Lung (tissue), 12 donors: ENCODE measurements around the gene CDCA4. TPM values are rescaled to one million over a fixed set of nuclear protein-coding genes. Genes with fewer than 3 reads are reported as not detected.

Source experiments
- ATAC-seq: fragments of 200-7000 bp; cut with Tn5 transposase; one replicate; pipeline ENCODE4 v1.9.1; 2020; ENCODE audit warnings: moderate number of reproducible peaks; ENCODE audit not compliant: insufficient read depth, low FRiP score
- DNase-seq, 3 donors: peaks; one replicate each; pipeline ENCODE4 v3.0.0-alpha.2; 2013 to 2017
- H3K27ac ChIP-seq, 2 donors: one replicate each; pipeline ENCODE4 v1.5.1; 2013; ENCODE audit warnings: mild to moderate bottlenecking in 2 of 2, moderate library complexity in 2 of 2, control low read depth in 1 of 2, inconsistent platforms in 1 of 2, low read depth in 1 of 2, low read length in 1 of 2
- H3K27me3 ChIP-seq, 3 donors: one replicate each; pipeline ENCODE4 v1.5.1; 2013; ENCODE audit warnings: low read length in 2 of 3; ENCODE audit not compliant: control insufficient read depth in 3 of 3, insufficient read depth in 3 of 3
- H3K36me3 ChIP-seq, 4 donors: one replicate each; pipeline ENCODE4 v1.5.1; 2013; ENCODE audit warnings: low read length in 4 of 4, mild to moderate bottlenecking in 1 of 4, moderate library complexity in 1 of 4; ENCODE audit not compliant: control insufficient read depth in 4 of 4, insufficient read depth in 4 of 4
- H3K4me1 ChIP-seq, 5 donors: one replicate each; pipeline ENCODE4 v1.5.1; 2013; ENCODE audit warnings: low read length in 5 of 5, mild to moderate bottlenecking in 2 of 5, moderate library complexity in 1 of 5; ENCODE audit not compliant: control insufficient read depth in 5 of 5, insufficient read depth in 5 of 5
- H3K4me3 ChIP-seq: one replicate; pipeline ENCODE4 v1.5.1; 2013; ENCODE audit warnings: mild to moderate bottlenecking, control low read depth, moderate library complexity
- H3K9ac ChIP-seq, 2 donors: one replicate each; pipeline ENCODE4 v1.5.1; 2013; ENCODE audit warnings: low read length in 2 of 2, control low read depth in 1 of 2; ENCODE audit not compliant: insufficient read depth in 1 of 2
- H3K9me3 ChIP-seq, 4 donors: one replicate each; pipeline ENCODE4 v1.5.1; 2013; ENCODE audit warnings: low read length in 3 of 4, mild to moderate bottlenecking in 1 of 4, moderate library complexity in 1 of 4; ENCODE audit not compliant: control insufficient read depth in 4 of 4, insufficient read depth in 3 of 4
- CTCF ChIP-seq: IDR thresholded peaks from 2 replicates; pipeline ENCODE4 v1.5.1; 2012; ENCODE audit warnings: mild to moderate bottlenecking; ENCODE audit errors: control extremely low read depth, extremely low read depth
- WGBS, 2 donors: extraction: QIAGEN DNeasy Blood & Tissue Kit; methylation state at CpG; one replicate each; pipeline ENCODE4 v1.1.7; 2013; 5-methylcytosine and 5-hydroxymethylcytosine counted together
- polyA plus RNA-seq, 2 donors: library from polyadenylated mRNA; stranded (reverse); fragments of 200-250 nt; gene quantifications; one replicate each; pipeline ENCODE4 v1.2.1, GENCODE V29; 2013
- total RNA-seq, 2 donors: library from RNA; depleted of rRNA in 1 of 2; stranded (reverse); fragments of >200 nt in 1 of 2; gene quantifications; one replicate each; pipeline ENCODE4 v1.2.1, GENCODE V29; 2014 to 2021
- donor health status: control.
- donor health status: control.
- donor health status: Bipolar disorder and iron deficiency.
- donor health status: healthy.
- donor health status: DM: yes; HTN: yes; CAD: no.

CDCA4 gene
- total and polyA plus RNA-seq, 4 donors: 7.5 to 9.8 (median 8.2) TPM

- ATAC-seq (no peak), DNase-seq (no peak)
- H3K4me3 ChIP-seq: no peak overlapping the region
- H3K27me3 ChIP-seq: no peaks in the 10 kb centered on the region
- peaks cover 3 to 48% (median 17%) of the 10 kb centered on the region in 5 donors for H3K4me1 ChIP-seq
- H3K36me3 ChIP-seq: peaks cover 0 to 6% (median 0%) of the 10 kb centered on the region in 4 donors
- no peak for TF ChIP-seq CTCF
- H3K27ac ChIP-seq: no peak overlapping the region
- H3K9me3 ChIP-seq: peaks cover 0 to 2% (median 0%) of the 10 kb centered on the region in 4 donors
- WGBS, 2 donors: 71 to 88% methylated on average over 6 of the region's 6 CpGs
- H3K9ac ChIP-seq: no peak overlapping the region
Observed at GRCh38 chr14:105015905-105016304, 5.0 kb downstream of the CDCA4 start.

DNA sequence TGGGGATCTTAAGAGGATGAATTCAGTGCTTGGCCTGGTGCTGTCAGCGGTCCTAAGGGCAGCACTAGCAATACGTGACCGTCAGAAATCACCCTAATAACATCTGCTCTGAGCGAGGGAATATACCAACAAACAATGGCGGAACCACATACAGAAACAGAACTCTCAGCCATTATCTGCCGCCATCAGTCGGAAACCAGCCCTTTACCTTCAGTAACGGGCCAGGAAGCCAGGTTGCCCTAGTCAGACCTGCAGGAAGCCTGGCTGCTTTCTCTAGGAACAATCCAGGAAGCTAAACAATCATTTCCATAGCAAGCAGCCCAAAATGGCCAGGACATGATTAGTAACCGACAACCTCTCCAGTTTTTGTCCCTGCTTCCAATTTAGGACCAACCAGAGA lies 5.6 kb downstream of the CDCA4 start:
- Histone ChIP-seq H3K4me3 (no peak overlapping the region), H3K27ac (no peak overlapping the region), H3K9me3 (peaks cover 0 to 2% (median 0%) of the 10 kb centered on the region in 4 donors), H3K36me3 (peaks cover 0 to 8% (median 1%) of the 10 kb centered on the region in 4 donors), H3K4me1 (peaks cover 3 to 48% (median 17%) of the 10 kb centered on the region in 5 donors), H3K9ac (no peak overlapping the region), H3K27me3 (no peaks in the 10 kb centered on the region)
- no peak for TF ChIP-seq CTCF
- 70 to 85% methylated on average over 9 of the region's 9 CpGs for WGBS, 2 donors
- no peak for DNase-seq
- no peak for ATAC-seq

DNA sequence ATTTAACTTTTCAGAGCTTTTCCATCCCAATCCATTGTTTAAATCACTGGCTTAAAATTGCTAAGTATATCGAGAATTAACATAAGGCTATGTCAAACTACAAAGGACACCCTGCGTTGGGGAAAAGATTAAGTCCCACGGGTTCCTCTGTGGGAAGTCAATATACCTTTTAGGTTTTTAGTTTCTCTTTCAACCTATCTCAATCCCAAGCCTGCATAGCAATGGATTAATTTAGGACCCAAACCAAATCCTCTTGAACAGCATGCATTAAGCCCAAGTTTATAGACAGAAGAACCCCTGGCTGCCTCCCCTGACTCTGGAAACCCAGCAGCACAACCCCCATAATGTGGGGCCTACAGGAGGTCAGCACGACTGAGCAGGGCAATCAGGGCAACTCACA lies 6.3 kb downstream of the CDCA4 start:
- Histone ChIP-seq H3K27ac (no peak overlapping the region), H3K9ac (no peak overlapping the region), H3K9me3 (peaks cover 0 to 2% (median 0%) of the 10 kb centered on the region in 4 donors), H3K36me3 (peaks cover 0 to 10% (median 4%) of the 10 kb centered on the region in 4 donors), H3K4me3 (no peak overlapping the region), H3K4me1 (peaks cover 0 to 42% (median 14%) of the 10 kb centered on the region in 5 donors), H3K27me3 (no peaks in the 10 kb centered on the region)
- ATAC-seq (no peak), DNase-seq (no peak)
- WGBS, 2 donors: 74 to 82% methylated on average over 4 of the region's 4 CpGs
- no peak for TF ChIP-seq CTCF

- Histone ChIP-seq H3K4me3 (no peak overlapping the region), H3K27me3 (no peaks in the 10 kb centered on the region), H3K9me3 (peaks cover 0 to 2% (median 0%) of the 10 kb centered on the region in 4 donors), H3K9ac (no peak overlapping the region), H3K27ac (no peak overlapping the region), H3K36me3 (peaks cover 0 to 13% (median 5%) of the 10 kb centered on the region in 4 donors), H3K4me1 (peaks cover 0 to 36% (median 8%) of the 10 kb centered on the region in 5 donors)
- ATAC-seq (no peak), DNase-seq (no peak)
- no peak for TF ChIP-seq CTCF
- WGBS, 2 donors: 83 to 90% methylated on average over 9 of the region's 9 CpGs
Observed at GRCh38 chr14:105014032-105014431, 6.9 kb downstream of the CDCA4 start.
